Neuronal stem cell (in vitro differentiated cells): ENCODE measurements around the gene TYMP.
A peak's percentile ranks its signal among the peaks of the same experiment; 100 is the strongest.

Source experiments
- DNase-seq: peaks from one replicate; pipeline ENCODE4 v3.0.0-alpha.2; 2013; ENCODE audit warnings: low spot score
- H2AFZ ChIP-seq: one replicate; pipeline ENCODE4 v1.6.1; 2013; ENCODE audit warnings: mild to moderate bottlenecking, low read length, inconsistent platforms
- H2AK5ac ChIP-seq: 2 replicates; pipeline ENCODE4 v1.6.1; 2013; ENCODE audit warnings: low read depth, mild to moderate bottlenecking, inconsistent platforms, low read length, moderate library complexity, mixed read lengths
- H2BK120ac ChIP-seq: 2 replicates; pipeline ENCODE4 v1.6.1; 2013; ENCODE audit warnings: low read depth, mild to moderate bottlenecking, inconsistent platforms, low read length, moderate library complexity, mixed read lengths
- H2BK12ac ChIP-seq: one replicate; pipeline ENCODE4 v1.6.1; 2013; ENCODE audit warnings: low read length, inconsistent platforms
- H2BK15ac ChIP-seq: 2 replicates; pipeline ENCODE4 v1.6.1; 2013; ENCODE audit warnings: mild to moderate bottlenecking, low read length, inconsistent platforms, mixed read lengths
- H2BK5ac ChIP-seq: one replicate; pipeline ENCODE4 v1.6.1; 2013; ENCODE audit warnings: inconsistent platforms, mild to moderate bottlenecking, low read length, moderate library complexity
- H3K14ac ChIP-seq: one replicate; pipeline ENCODE4 v1.6.1; 2013; ENCODE audit warnings: low read length, inconsistent platforms
- H3K18ac ChIP-seq: 2 replicates; pipeline ENCODE4 v1.6.1; 2013; ENCODE audit warnings: low read length, inconsistent platforms
- H3K23ac ChIP-seq: 2 replicates; pipeline ENCODE4 v1.6.1; 2013; ENCODE audit warnings: low read depth, mild to moderate bottlenecking, mixed read lengths, low read length, inconsistent platforms; ENCODE audit not compliant: poor library complexity
- H3K27ac ChIP-seq: replicated peaks from 3 replicates; pipeline ENCODE4 v1.5.1; 2013; ENCODE audit warnings: low read length, inconsistent platforms
- H3K27me3 ChIP-seq, 3 experiments: 2 replicates each; pipeline ENCODE4 v1.6.1; 2013; ENCODE audit warnings: low read length in 3 of 3, mild to moderate bottlenecking in 2 of 3, inconsistent platforms in 1 of 3, low read depth in 1 of 3, mixed read lengths in 1 of 3, moderate library complexity in 1 of 3; ENCODE audit not compliant: control insufficient read depth in 3 of 3, insufficient read depth in 3 of 3
- H3K36me3 ChIP-seq, 2 donors: replicated peaks in 1 of 2; 2 replicates each; pipeline ENCODE4 v1.6.1; 2013; ENCODE audit warnings: low read length in 2 of 2; ENCODE audit not compliant: control insufficient read depth in 2 of 2, insufficient read depth in 2 of 2
- H3K4ac ChIP-seq: 2 replicates; pipeline ENCODE4 v1.6.1; 2013; ENCODE audit warnings: inconsistent platforms, mild to moderate bottlenecking, low read length, moderate library complexity
- H3K4me1 ChIP-seq, 2 donors: 1 replicate in 1 of 2; 2 replicates in 1 of 2; pipeline ENCODE4 v1.6.1; 2013; ENCODE audit warnings: low read length in 2 of 2, low read depth in 1 of 2; ENCODE audit not compliant: control insufficient read depth in 2 of 2, insufficient read depth in 1 of 2
- H3K4me2 ChIP-seq: one replicate; pipeline ENCODE4 v1.6.1; 2013; ENCODE audit warnings: mild to moderate bottlenecking, low read length, inconsistent platforms; ENCODE audit not compliant: insufficient read depth, poor library complexity, severe bottlenecking
- H3K4me3 ChIP-seq, 2 donors: 2 replicates each; pipeline ENCODE4 v1.5.1; 2013; ENCODE audit warnings: low read length in 2 of 2, mild to moderate bottlenecking in 2 of 2, inconsistent platforms in 1 of 2, moderate library complexity in 1 of 2
- H3K79me1 ChIP-seq: one replicate; pipeline ENCODE4 v1.6.1; 2013; ENCODE audit warnings: low read depth, mild to moderate bottlenecking, inconsistent platforms, low read length, moderate library complexity
- H3K9ac ChIP-seq: one replicate; pipeline ENCODE4 v1.6.1; 2013; ENCODE audit warnings: mild to moderate bottlenecking, low read depth, low read length, inconsistent platforms; ENCODE audit not compliant: poor library complexity
- H3K9me3 ChIP-seq, 2 donors: replicated peaks in 1 of 2; 2 replicates each; pipeline versions ENCODE3 to v1.6.1; 2013; ENCODE audit warnings: low read length in 2 of 2, mild to moderate bottlenecking in 2 of 2, inconsistent platforms in 1 of 2, low read depth in 1 of 2, mixed read lengths in 1 of 2, moderate library complexity in 1 of 2; ENCODE audit not compliant: control insufficient read depth in 2 of 2, insufficient read depth in 1 of 2
- H4K8ac ChIP-seq: one replicate; pipeline ENCODE4 v1.6.1; 2013; ENCODE audit warnings: low read depth, mild to moderate bottlenecking, inconsistent platforms, low read length, moderate library complexity
- H4K91ac ChIP-seq: one replicate; pipeline ENCODE4 v1.6.1; 2013; ENCODE audit warnings: low read length, low read depth, mild to moderate bottlenecking, inconsistent platforms; ENCODE audit not compliant: poor library complexity
- WGBS, 2 donors: extraction: QIAGEN DNeasy Blood & Tissue Kit; methylation state at CpG; one replicate each; pipeline ENCODE4 v1.1.7; 2013; ENCODE audit warnings: missing lambda C conversion rate in 2 of 2, mixed read lengths in 1 of 2; ENCODE audit not compliant: insufficient read length in 2 of 2, insufficient replicate concordance in 1 of 2; ENCODE audit errors: extremely low coverage in 2 of 2; 5-methylcytosine and 5-hydroxymethylcytosine counted together

The TYMP gene

GRCh38 chr22:50525858-50526107 is 4.0 kb downstream of the TYMP start:
- H3K4me1 ChIP-seq = peaks cover 13 to 17% of the 10 kb centered on the region in 2 donors
- no CpG with 5 or more reads among the region's 33 CpGs for WGBS, 2 donors
- H3K23ac ChIP-seq = peak overlapping the region; percentile 80

GRCh38 chr22:50525104-50525857 is 4.5 kb downstream of the TYMP start, which contains the start of gene SCO2:
SCO2 (minus strand) TSS chr22:50525598; CDS start chr22:50524411, 1,187 bp downstream.
- H3K27me3 ChIP-seq = peaks cover 2 to 17% (median 8%) of the 10 kb centered on the region in 3 experiments
- H2BK5ac ChIP-seq = peak within 1 kb of the TSS; percentile 82
- peak within 1 kb of the TSS; percentile 98 for H3K14ac ChIP-seq
- H2BK15ac ChIP-seq = peak within 1 kb of the TSS; percentile 75
- H3K4me2 ChIP-seq = peak within 1 kb of the TSS; percentile 94
- H2BK12ac ChIP-seq = no peak within 1 kb of the TSS
- peaks cover 35 to 44% of the 10 kb centered on the region in 2 donors for H3K36me3 ChIP-seq
- peak within 1 kb of the TSS; percentile 80 for H3K23ac ChIP-seq
- H2AFZ ChIP-seq = peak within 1 kb of the TSS; percentile 98
- peak within 1 kb of the TSS; percentile 95 for H3K18ac ChIP-seq
- H4K8ac ChIP-seq = peak within 1 kb of the TSS; percentile 65
- H4K91ac ChIP-seq = no peak within 1 kb of the TSS
- H3K4ac ChIP-seq = peak within 1 kb of the TSS; percentile 69
- peak within 1 kb of the TSS; percentile 97 for H3K9ac ChIP-seq
- no CpG with 5 or more reads among the region's 84 CpGs for WGBS, 2 donors
- H3K79me1 ChIP-seq = peaks cover 12% of the 10 kb centered on the region
- H2BK120ac ChIP-seq = no peak within 1 kb of the TSS
- peaks cover 11 to 17% of the 10 kb centered on the region in 2 donors for H3K4me1 ChIP-seq
- peak within 1 kb of the TSS; percentile 88 for H2AK5ac ChIP-seq
- peak within 1 kb of the TSS; percentile 89 for H3K27ac ChIP-seq
- DNase-seq = peak; percentile 98
- H3K4me3 ChIP-seq = peak within 1 kb of the TSS; percentile 84 to 91
- H3K9me3 ChIP-seq = peaks cover 6 to 11% of the 10 kb centered on the region in 2 donors

More at GRCh38 chr22:50525858-50526107, 4.0 kb downstream of the TYMP start:
- Histone ChIP-seq H3K14ac (peak overlapping the region; percentile 98), H2BK5ac (peak overlapping the region; percentile 82), H2BK12ac (no peak overlapping the region), H3K27me3 (peaks cover 5 to 22% (median 11%) of the 10 kb centered on the region in 3 experiments), H4K8ac (no peak overlapping the region), H3K79me1 (peaks cover 12% of the 10 kb centered on the region), H3K18ac (peak overlapping the region; percentile 95), H4K91ac (no peak overlapping the region), H2AFZ (peak overlapping the region; percentile 98), H2AK5ac (peak overlapping the region; percentile 46), H3K36me3 (peaks cover 35 to 42% of the 10 kb centered on the region in 2 donors), H3K9ac (peak overlapping the region; percentile 97), H2BK120ac (no peak overlapping the region), H3K4me3 (peak overlapping the region; percentile 84 to 91), H3K27ac (peak overlapping the region; percentile 89), H3K4ac (no peak overlapping the region), H3K9me3 (peaks cover 8 to 15% of the 10 kb centered on the region in 2 donors), H3K4me2 (peak overlapping the region; percentile 94), H2BK15ac (peak overlapping the region; percentile 75)
- DNase-seq = no peak

GRCh38 chr22:50524676-50525103 is 5.1 kb downstream of the TYMP start:
- WGBS, 2 donors = no CpG with 5 or more reads among the region's 19 CpGs
- no peak overlapping the region for H4K8ac ChIP-seq
- no peak overlapping the region for H2BK120ac ChIP-seq
- peak overlapping the region; percentile 84 to 91 for H3K4me3 ChIP-seq
- H2AFZ ChIP-seq = peak overlapping the region; percentile 98
- peak overlapping the region; percentile 82 for H3K14ac ChIP-seq
- H4K91ac ChIP-seq = no peak overlapping the region
- no peak overlapping the region for H2BK12ac ChIP-seq
- H3K36me3 ChIP-seq = peaks cover 35 to 45% of the 10 kb centered on the region in 2 donors
- H2AK5ac ChIP-seq = peak overlapping the region; percentile 88
- no peak for DNase-seq
- H3K79me1 ChIP-seq = peaks cover 12% of the 10 kb centered on the region
- peaks cover 11 to 17% of the 10 kb centered on the region in 2 donors for H3K4me1 ChIP-seq
- peak overlapping the region; percentile 65 for H3K4me2 ChIP-seq
- H3K4ac ChIP-seq = no peak overlapping the region
- H3K23ac ChIP-seq = peak overlapping the region; percentile 80
- H2BK15ac ChIP-seq = no peak overlapping the region
- peak overlapping the region; percentile 93 for H3K9ac ChIP-seq
- no peak overlapping the region for H3K27ac ChIP-seq
- peaks cover 3 to 9% of the 10 kb centered on the region in 2 donors for H3K9me3 ChIP-seq
- H3K18ac ChIP-seq = no peak overlapping the region
- no peak overlapping the region for H2BK5ac ChIP-seq
- H3K27me3 ChIP-seq = peaks cover 0 to 11% (median 2%) of the 10 kb centered on the region in 3 experiments
